ENCODE data around the gene RNFT1. TPM values are rescaled to one million over a fixed set of nuclear protein-coding genes. Genes with fewer than 3 reads are reported as not detected.
"Not testable (repeated sequence)": the region's sequence is repeated elsewhere in the genome, so short reads cannot be mapped to it uniquely, and the experiment has no call there.

Gene RNFT1
- total RNA-seq, 2 donors from 2014 or later, result 7.3 to 22.6 TPM

DNA sequence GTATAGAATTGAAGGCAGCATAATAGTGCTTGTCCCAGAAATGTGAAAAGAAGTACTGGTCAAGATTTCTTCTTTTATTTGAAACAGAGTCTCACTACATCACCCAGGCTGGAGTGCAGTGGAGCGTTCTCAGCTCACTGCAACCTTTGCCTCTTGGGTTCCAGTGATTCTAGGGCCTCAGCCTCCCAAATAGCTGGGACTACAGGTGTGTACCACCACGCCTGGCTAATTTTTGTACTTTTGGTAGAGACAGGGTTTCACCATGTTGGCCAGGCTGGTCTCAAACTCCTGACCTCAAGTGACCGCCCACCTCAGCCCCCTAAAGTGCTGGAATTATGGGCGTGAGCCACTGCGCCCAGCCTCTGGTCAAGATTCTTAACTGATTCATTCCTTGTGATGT is 43.9 kb downstream of the RNFT1 start:
- not testable (repeated sequence) for H3K4me1 ChIP-seq, DNase-seq, H3K27me3 ChIP-seq, ATAC-seq, H3K9me3 ChIP-seq, H3K27ac ChIP-seq, H3K4me3 ChIP-seq
- H3K36me3 ChIP-seq (replicated peaks in 1 of 2; ENCODE audit: insufficient read depth in 1 of 2, low read depth in 2 of 2), result peaks cover 0 to 16% of the 10 kb centered on the region in 2 donors
- intact Hi-C loops (cut with DNase I), result loop anchor here (10.0 kb wide), 1 partner anchor 124 kb away; no protein-coding TSS in a partner anchor
- WGBS, 2 donors, result 96% methylated on average over 5 of the region's 5 CpGs

DNA sequence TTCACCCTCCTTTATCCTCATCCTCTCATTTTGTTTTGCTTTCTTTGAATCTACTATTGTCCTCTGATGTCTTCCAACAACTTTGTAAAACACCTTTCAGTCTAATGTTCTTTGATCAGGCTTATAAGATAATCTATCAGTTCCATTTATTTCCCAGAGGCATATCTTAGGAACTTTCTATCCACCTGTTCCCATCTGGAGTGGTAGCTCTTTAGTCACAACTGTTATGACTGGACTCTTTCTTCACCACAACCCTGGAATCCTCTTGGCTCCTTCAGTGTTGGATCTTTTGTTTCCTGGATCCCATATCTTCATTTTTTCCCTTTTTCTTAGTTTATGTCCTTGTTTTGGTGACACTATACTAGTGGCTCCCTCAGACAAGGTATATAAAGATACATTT is 48.1 kb downstream of the RNFT1 start:
- Histone ChIP-seq H3K4me3 (no peak overlapping the region), H3K27ac (no peak overlapping the region), H3K9me3 (peaks cover 0 to 3% (median 0%) of the 10 kb centered on the region in 3 donors), H3K27me3 (no peaks in the 10 kb centered on the region), H3K36me3 (replicated peaks in 1 of 2; ENCODE audit: insufficient read depth in 1 of 2, low read depth in 2 of 2) (peaks cover 9 to 20% of the 10 kb centered on the region in 2 donors), H3K4me1 (peaks cover 5% of the 10 kb centered on the region)
- intact Hi-C loops (cut with DNase I), result no loop called here
- ATAC-seq (no peak), DNase-seq (no peak)
- TF ChIP-seq POLR2A (IDR thresholded peaks at IDR 0.05) (no peak), CTCF (IDR thresholded peaks at IDR 0.05) (no peak)

- no peak overlapping the region for H3K27ac ChIP-seq
- H3K4me1 ChIP-seq, result peaks cover 10% of the 10 kb centered on the region
- intact Hi-C loops (cut with DNase I), result no loop called here
- H3K4me3 ChIP-seq, result no peak overlapping the region
- TF ChIP-seq POLR2A (IDR thresholded peaks at IDR 0.05) (no peak), CTCF (IDR thresholded peaks at IDR 0.05) (peak; percentile 27 to 69 (median 58))
- peaks cover 0 to 3% (median 0%) of the 10 kb centered on the region in 3 donors for H3K9me3 ChIP-seq
- 75 to 92% methylated on average over 1 of the region's 1 CpG for WGBS, 2 donors
- peaks cover 9 to 13% of the 10 kb centered on the region in 2 donors for H3K36me3 ChIP-seq (replicated peaks in 1 of 2; ENCODE audit: insufficient read depth in 1 of 2, low read depth in 2 of 2)
- H3K27me3 ChIP-seq, result no peaks in the 10 kb centered on the region
- ATAC-seq (no peak), DNase-seq (peak in 1 of 4 donors; percentile 21)
These were observed 50.2 kb downstream of the RNFT1 start for GRCh38 chr17:59914274-59914854.

DNA sequence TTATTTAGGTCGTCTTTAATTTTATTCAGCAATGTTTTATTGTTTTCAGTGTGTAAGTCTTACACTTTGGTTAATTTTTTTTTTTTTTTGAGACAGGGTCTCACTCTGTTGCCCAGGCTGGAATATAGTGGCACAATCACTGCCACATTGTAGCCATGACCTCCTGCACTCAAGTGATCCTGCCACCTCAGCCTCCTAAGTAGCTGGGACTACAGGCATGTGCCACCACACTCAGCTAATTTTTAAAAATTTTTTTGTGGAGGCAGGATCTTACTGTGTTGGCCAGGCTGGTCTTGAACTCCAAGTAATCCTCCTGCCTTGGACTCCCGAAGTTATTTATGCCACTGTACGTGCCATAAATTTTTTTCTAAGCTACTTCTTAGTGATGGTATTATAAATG is 57.1 kb downstream of the RNFT1 start:
- H3K36me3 ChIP-seq (replicated peaks in 1 of 2; ENCODE audit: insufficient read depth in 1 of 2, low read depth in 2 of 2), result no peaks in the 10 kb centered on the region
- no peak overlapping the region for H3K27ac ChIP-seq
- peaks cover 0 to 2% (median 0%) of the 10 kb centered on the region in 3 donors for H3K9me3 ChIP-seq
- no peaks in the 10 kb centered on the region for H3K27me3 ChIP-seq
- ATAC-seq (no peak), DNase-seq (no peak)
- intact Hi-C loops (cut with DNase I), result no loop called here
- H3K4me1 ChIP-seq, result peaks cover 5% of the 10 kb centered on the region
- WGBS, 2 donors, result 87 to 88% methylated on average over 3 of the region's 3 CpGs
- no peak overlapping the region for H3K4me3 ChIP-seq
- TF ChIP-seq POLR2A (IDR thresholded peaks at IDR 0.05), result no peak
- no peak for TF ChIP-seq CTCF (IDR thresholded peaks at IDR 0.05)

GRCh38 chr17:59903455-59903854 is 61.1 kb downstream of the RNFT1 start:
- TF ChIP-seq CTCF (IDR thresholded peaks at IDR 0.05) (no peak), POLR2A (IDR thresholded peaks at IDR 0.05) (no peak)
- no peak for DNase-seq
- Histone ChIP-seq H3K36me3 (replicated peaks in 1 of 2; ENCODE audit: insufficient read depth in 1 of 2, low read depth in 2 of 2) (no peaks in the 10 kb centered on the region), H3K27me3 (no peaks in the 10 kb centered on the region), H3K4me1 (no peaks in the 10 kb centered on the region), H3K4me3 (no peak overlapping the region), H3K27ac (no peak overlapping the region), H3K9me3 (no peaks in the 10 kb centered on the region)
- intact Hi-C loops (cut with DNase I), result no loop called here
- ATAC-seq, result no peak
- WGBS, 2 donors, result 81 to 92% methylated on average over 2 of the region's 2 CpGs

Small RNA genes within 50 kb of the gene (small RNA-seq; reads per million reads assigned to genes)
- not detected for gene RPS29P21

Other genes starting within 250 kb of the RNFT1 start
- gene TUBD1, start 71.8 kb downstream of the RNFT1 start, total RNA-seq, result 1 to 10 TPM; 6.9 to 7.5 TPM
- gene RPS6KB1, start 71.6 kb downstream of the RNFT1 start, total RNA-seq, result 10 to 100 TPM; 30.6 to 55.0 TPM
- 1 to 10 TPM; 2.3 to 9.1 TPM for gene HEATR6, start 114.2 kb upstream of the RNFT1 start, total RNA-seq
- gene CA4, start 185.2 kb upstream of the RNFT1 start, total RNA-seq, result 10 to 100 TPM in 1 of 2 donors, 1 to 10 TPM in 1; 6.2 to 18.8 TPM

Measured in body of pancreas (tissue), 4 donors.